Osteocyte (in vitro differentiated cells): ENCODE data around the gene YAP1. TPM values are rescaled to one million over a fixed set of nuclear protein-coding genes. Genes with fewer than 3 reads are reported as not detected.
A peak's percentile ranks its signal among the peaks of the same experiment; 100 is the strongest.

Experiments used
- DNase-seq: peaks from one replicate; pipeline ENCODE4 v3.0.0; 2021; ENCODE audit warnings: mixed read lengths; ENCODE audit not compliant: unreplicated experiment; ENCODE audit errors: extremely low spot score
- H3K27ac Mint-ChIP-seq: one replicate; pipeline ENCODE4 v1.8.0; 2021; ENCODE audit warnings: mild to moderate bottlenecking, mixed read lengths; ENCODE audit not compliant: unreplicated experiment
- H3K27me3 Mint-ChIP-seq: one replicate; pipeline ENCODE4 v1.8.0; 2021; ENCODE audit warnings: mixed read lengths; ENCODE audit not compliant: unreplicated experiment
- H3K36me3 Mint-ChIP-seq: one replicate; pipeline ENCODE4 v1.8.0; 2021; ENCODE audit warnings: mixed read lengths; ENCODE audit not compliant: unreplicated experiment
- H3K4me1 Mint-ChIP-seq: one replicate; pipeline ENCODE4 v1.8.0; 2021; ENCODE audit warnings: mixed read lengths; ENCODE audit not compliant: unreplicated experiment
- H3K4me3 Mint-ChIP-seq: one replicate; pipeline ENCODE4 v1.8.0; 2021; ENCODE audit warnings: mild to moderate bottlenecking, moderate library complexity, mixed read lengths; ENCODE audit not compliant: unreplicated experiment
- H3K9me3 Mint-ChIP-seq: one replicate; pipeline ENCODE4 v1.8.0; 2021; ENCODE audit warnings: mixed read lengths; ENCODE audit not compliant: unreplicated experiment
- total RNA-seq: library from RNA; stranded (reverse); gene quantifications from 2 replicates; pipeline ENCODE4 v1.2.1, GENCODE V29; 2021
- TF ChIP-seq, protein P1 (sequence below): fragments of 200-600 bp; sonication (generic); IDR thresholded peaks from 2 replicates; pipeline ENCODE4 v1.5.0; 2021; ENCODE audit warnings: antibody characterized with exemption, mild to moderate bottlenecking, moderate library complexity

The YAP1 gene
- total RNA-seq, 1 donor from 2014 or later: 128 TPM

DNA sequence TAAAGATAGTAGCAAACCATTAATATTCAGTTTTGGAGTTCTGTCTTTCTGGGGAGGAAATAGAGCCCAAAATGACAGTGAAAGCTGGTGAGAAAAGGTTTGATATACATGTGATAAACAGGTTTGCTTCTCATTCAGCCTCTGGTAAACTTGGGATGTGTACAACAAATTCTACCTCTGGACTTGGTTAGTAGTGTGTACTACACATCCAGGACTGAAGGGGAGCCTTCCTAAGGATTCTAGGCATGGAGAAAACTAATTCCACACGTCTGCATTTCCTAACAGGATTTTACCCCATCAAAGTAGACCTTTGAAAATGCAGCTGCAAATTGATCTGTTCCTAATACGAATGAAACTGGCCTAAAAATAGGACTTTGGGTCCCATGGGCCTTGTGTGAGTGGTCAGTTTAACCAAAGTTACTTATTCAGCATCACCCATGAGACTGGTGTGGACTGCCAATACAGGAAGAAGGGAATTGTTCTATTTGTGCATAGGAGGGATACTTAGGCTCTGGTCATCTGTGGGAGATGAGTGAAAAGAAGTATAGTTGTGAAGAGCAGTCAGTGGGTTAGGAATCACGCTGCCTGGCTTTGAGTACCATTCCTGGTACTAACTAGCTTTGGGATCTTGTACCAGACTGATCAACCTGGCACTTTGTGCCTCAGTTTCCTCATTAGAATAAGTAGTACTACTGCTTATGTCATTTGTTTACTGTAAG, 74.2 kb downstream of the YAP1 start:
- no peak overlapping the region for H3K4me3 Mint-ChIP-seq
- H3K4me1 Mint-ChIP-seq: peaks cover 59% of the 10 kb centered on the region
- H3K36me3 Mint-ChIP-seq: peaks cover 13% of the 10 kb centered on the region
- TF ChIP-seq, protein P1, sequence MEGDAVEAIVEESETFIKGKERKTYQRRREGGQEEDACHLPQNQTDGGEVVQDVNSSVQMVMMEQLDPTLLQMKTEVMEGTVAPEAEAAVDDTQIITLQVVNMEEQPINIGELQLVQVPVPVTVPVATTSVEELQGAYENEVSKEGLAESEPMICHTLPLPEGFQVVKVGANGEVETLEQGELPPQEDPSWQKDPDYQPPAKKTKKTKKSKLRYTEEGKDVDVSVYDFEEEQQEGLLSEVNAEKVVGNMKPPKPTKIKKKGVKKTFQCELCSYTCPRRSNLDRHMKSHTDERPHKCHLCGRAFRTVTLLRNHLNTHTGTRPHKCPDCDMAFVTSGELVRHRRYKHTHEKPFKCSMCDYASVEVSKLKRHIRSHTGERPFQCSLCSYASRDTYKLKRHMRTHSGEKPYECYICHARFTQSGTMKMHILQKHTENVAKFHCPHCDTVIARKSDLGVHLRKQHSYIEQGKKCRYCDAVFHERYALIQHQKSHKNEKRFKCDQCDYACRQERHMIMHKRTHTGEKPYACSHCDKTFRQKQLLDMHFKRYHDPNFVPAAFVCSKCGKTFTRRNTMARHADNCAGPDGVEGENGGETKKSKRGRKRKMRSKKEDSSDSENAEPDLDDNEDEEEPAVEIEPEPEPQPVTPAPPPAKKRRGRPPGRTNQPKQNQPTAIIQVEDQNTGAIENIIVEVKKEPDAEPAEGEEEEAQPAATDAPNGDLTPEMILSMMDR: no peak
- no peaks in the 10 kb centered on the region for H3K9me3 Mint-ChIP-seq
- peak overlapping the region; percentile 38 for H3K27ac Mint-ChIP-seq
- no peaks in the 10 kb centered on the region for H3K27me3 Mint-ChIP-seq
- DNase-seq: no peak

DNA sequence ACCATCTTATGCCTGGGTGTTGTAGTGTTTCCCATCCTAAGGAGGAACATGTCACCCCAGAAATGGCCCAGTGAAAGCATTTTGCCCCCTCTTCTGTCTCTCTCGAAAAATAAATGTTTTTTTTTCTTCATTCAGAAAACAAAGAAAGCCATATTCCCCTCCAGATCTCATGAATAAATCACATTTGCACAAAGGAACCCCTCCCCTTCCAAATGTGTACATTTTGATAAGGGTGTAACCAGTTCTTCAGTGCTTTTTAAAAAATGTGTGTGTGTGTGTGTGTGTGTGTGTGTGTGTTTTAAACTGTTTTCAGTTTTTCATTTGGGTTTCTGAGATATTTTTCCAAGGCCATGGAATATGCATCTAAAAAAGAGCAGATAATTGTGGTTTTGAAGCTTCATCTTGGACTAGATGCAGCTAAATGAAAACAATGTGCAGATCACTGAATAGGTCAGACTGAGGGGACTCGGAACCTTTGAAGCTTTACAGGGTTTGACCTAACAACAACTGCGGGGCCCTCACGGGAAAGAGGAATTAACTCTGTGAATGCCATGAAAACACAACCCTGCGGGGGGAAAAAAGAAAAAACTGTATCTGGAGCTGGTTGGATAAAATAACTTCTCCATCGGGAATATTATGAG, 76.4 kb downstream of the YAP1 start:
- TF ChIP-seq, protein P1: no peak
- Mint-ChIP-seq H3K36me3 (peaks cover 15% of the 10 kb centered on the region), H3K4me3 (peak overlapping the region; percentile 31), H3K9me3 (no peaks in the 10 kb centered on the region), H3K27me3 (no peaks in the 10 kb centered on the region), H3K27ac (peak overlapping the region; percentile 80), H3K4me1 (peaks cover 60% of the 10 kb centered on the region)
- no peak for DNase-seq

DNA sequence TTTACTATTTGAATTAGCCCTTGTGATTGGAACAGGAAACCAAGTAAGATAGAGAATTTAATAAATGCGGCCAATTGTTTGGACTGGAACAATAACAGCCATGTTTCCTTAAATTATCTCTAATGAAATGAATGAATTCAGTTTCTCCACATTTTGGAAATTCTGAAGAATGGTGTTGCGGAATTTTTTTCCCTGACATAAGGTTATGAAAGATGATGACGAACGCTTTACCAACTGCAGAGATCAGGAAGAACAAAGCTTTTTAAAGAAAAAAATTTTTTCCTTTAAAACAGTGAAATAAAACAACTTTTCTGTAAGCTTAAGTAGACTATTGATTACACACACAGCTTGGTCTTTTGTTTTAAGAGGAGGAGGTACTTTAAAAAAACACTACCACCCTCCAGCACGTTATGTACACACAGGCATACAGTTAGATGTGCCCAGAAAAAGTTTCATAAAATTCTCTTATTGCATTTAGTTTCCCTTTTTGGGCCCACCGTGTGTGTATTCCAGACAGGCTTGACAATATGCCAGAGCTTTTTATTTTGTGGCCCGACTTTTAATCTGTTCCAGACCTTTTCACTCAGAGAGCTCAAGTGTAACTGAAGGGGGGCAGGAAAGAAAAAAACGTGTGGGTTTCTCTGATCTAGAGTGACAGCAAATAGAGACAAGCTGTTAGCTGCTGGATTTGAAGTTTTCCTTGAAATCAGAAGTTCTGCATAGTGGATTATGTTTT, 77.3 kb downstream of the YAP1 start:
- TF ChIP-seq, protein P1: no peak
- no peaks in the 10 kb centered on the region for H3K9me3 Mint-ChIP-seq
- peak overlapping the region; percentile 87 for H3K27ac Mint-ChIP-seq
- peaks cover 57% of the 10 kb centered on the region for H3K4me1 Mint-ChIP-seq
- no peaks in the 10 kb centered on the region for H3K27me3 Mint-ChIP-seq
- peaks cover 17% of the 10 kb centered on the region for H3K36me3 Mint-ChIP-seq
- peak overlapping the region; percentile 24 for H3K4me3 Mint-ChIP-seq
- DNase-seq: no peak

DNA sequence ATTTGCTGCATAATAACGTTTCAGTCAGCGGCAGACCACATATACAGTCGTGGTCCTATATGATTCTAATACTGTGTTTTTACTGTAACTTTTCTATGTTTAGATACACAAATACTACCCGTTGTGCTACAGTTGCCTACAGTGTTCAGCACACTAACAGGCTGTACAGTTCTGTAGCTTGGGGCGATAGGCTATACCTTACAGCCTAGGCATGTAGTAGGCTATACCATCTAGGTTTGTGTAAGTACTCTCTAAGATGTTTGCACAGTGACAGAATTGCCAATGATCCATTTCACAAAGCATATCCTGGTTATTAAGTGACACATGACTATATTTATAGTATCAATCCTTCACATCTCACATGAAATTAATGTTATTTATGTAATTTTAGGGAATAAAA, 78.2 kb downstream of the YAP1 start:
- H3K9me3 Mint-ChIP-seq: no peaks in the 10 kb centered on the region
- no peak overlapping the region for H3K4me3 Mint-ChIP-seq
- no peaks in the 10 kb centered on the region for H3K27me3 Mint-ChIP-seq
- peaks cover 10% of the 10 kb centered on the region for H3K36me3 Mint-ChIP-seq
- no peak for DNase-seq
- TF ChIP-seq, protein P1: no peak
- H3K4me1 Mint-ChIP-seq: peaks cover 52% of the 10 kb centered on the region
- no peak overlapping the region for H3K27ac Mint-ChIP-seq

DNA sequence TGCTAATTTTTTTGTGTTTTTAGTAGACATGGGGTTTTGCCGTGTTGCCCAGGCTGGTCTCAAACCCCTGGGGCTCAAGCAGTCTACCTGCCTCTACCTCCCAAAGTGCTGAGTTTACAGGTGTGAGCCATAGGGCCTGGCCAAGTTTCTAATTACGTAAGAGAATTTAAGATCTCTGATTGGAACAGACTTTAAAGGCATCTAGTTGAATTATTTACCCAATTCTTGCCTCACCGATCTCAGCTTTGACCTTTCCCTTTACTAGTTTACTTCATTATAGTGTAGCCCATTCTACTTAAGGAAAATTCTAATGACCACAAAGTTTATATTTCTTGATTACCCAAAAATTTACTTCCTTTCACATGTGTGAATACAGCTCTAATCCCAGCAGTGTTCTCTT, 81.6 kb downstream of the YAP1 start:
- peaks cover 4% of the 10 kb centered on the region for H3K9me3 Mint-ChIP-seq
- no peak overlapping the region for H3K27ac Mint-ChIP-seq
- peaks cover 20% of the 10 kb centered on the region for H3K36me3 Mint-ChIP-seq
- no peak overlapping the region for H3K4me3 Mint-ChIP-seq
- DNase-seq: no peak
- TF ChIP-seq, protein P1: no peak
- H3K4me1 Mint-ChIP-seq: peaks cover 30% of the 10 kb centered on the region
- H3K27me3 Mint-ChIP-seq: no peaks in the 10 kb centered on the region
